ENCODE data around the gene KTN1.

Gene KTN1

DNA sequence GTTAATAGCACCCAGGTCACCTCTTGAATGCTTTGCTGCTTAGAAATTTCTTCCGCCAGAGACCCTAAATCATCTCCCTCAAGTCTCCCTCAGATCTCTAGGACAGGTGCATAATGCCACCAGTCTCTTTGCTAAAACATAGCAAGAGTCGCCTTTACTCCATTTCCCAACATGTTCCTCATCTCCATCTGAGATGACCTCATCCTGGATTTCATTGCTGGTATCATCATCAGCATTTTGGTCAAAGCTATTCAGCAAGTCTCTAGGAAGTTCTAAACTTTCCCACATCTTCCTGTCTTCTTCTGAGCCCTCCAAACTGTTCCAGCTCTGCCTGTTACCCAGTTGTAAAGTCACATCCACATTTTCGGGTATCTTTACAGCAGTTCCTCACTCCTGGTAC lies 41.0 kb downstream of the KTN1 start:
- H3K4me3 ChIP-seq (ENCODE audit: low read depth, low read length): no peak overlapping the region
- no peak for DNase-seq (ENCODE audit: low read depth)
- TF ChIP-seq CTCF (IDR thresholded peaks at IDR 0.05; ENCODE audit: control insufficient read depth, extremely low read depth, insufficient read depth): no peak

- H3K4me3 ChIP-seq (ENCODE audit: low read depth, low read length): no peak overlapping the region
- no peak for TF ChIP-seq CTCF (IDR thresholded peaks at IDR 0.05; ENCODE audit: control insufficient read depth, extremely low read depth, insufficient read depth)
- no peak for DNase-seq (ENCODE audit: low read depth)
These were observed 41.4 kb downstream of the KTN1 start for GRCh38 chr14:55621391-55621790.

DNA sequence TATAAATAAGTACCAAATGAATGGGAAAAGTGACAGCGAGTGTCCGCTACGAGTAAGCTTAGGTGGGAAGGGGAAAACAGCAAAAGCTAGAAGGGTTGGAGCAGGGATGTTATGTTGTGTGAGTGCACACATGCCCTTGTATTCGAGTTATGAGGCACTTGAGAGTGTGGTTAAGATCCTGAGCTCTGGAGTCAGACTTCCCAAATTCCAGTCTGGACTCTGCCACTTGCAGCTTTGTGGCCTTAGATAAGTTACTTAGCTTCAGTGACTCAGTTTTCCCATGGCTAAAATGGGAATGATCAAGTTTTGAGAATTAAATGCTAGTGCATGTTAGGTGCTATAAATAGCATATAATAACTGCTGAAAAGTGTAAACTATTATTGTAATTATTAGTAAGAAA lies 44.9 kb downstream of the KTN1 start:
- H3K4me3 ChIP-seq (ENCODE audit: low read depth, low read length): no peak overlapping the region
- DNase-seq (ENCODE audit: low read depth): no peak
- TF ChIP-seq CTCF (IDR thresholded peaks at IDR 0.05; ENCODE audit: control insufficient read depth, extremely low read depth, insufficient read depth): no peak

DNA sequence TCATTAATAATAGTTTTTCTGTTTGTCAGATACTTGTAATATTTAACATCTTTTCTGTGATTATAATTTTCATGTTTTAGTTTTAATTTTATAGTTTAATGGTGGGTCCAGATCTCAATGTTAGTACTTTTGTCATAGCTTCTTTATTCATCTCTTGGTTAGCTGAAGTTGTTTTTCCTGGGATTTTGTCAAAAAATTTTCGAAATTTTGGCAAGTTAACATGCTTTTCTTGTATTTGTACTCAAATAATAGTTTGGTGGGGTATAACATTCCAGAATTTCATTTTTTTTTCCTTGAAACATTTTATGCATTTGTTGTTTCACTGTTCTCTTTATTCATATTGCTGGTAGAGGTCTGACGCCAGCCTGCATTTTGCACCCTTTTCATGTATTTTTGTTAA lies 45.5 kb downstream of the KTN1 start:
- TF ChIP-seq CTCF (IDR thresholded peaks at IDR 0.05; ENCODE audit: control insufficient read depth, extremely low read depth, insufficient read depth): no peak
- no peak for DNase-seq (ENCODE audit: low read depth)
- no peak overlapping the region for H3K4me3 ChIP-seq (ENCODE audit: low read depth, low read length)

- no peak for DNase-seq (ENCODE audit: low read depth)
- H3K4me3 ChIP-seq (ENCODE audit: low read depth, low read length): no peak overlapping the region
- TF ChIP-seq CTCF (IDR thresholded peaks at IDR 0.05; ENCODE audit: control insufficient read depth, extremely low read depth, insufficient read depth): no peak
These were observed 46.1 kb downstream of the KTN1 start for GRCh38 chr14:55626131-55626530.

DNA sequence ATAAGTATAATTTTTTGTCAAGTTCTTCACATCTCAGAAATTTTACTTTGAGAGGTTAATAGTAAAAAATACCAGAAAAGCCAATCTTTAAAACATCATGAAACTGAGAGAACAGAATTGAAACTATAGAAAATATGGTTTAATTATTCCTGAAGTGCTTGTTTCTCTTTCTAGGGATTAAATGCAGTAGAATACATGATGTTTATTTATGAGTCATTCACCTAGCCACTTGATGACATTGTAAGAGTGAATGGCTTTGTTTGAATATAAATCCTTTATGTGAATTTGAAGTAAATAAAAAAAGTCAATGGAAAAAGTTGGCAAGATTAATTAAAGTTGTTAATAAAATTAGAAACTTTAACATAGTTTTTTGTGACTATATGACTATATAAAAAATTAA lies 48.4 kb downstream of the KTN1 start:
- TF ChIP-seq CTCF (IDR thresholded peaks at IDR 0.05; ENCODE audit: control insufficient read depth, extremely low read depth, insufficient read depth): no peak
- no peak for DNase-seq (ENCODE audit: low read depth)
- H3K4me3 ChIP-seq (ENCODE audit: low read depth, low read length): no peak overlapping the region

GRCh38 chr14:55638665-55639064 lies 58.7 kb downstream of the KTN1 start:
- DNase-seq (ENCODE audit: low read depth): no peak
- TF ChIP-seq CTCF (IDR thresholded peaks at IDR 0.05; ENCODE audit: control insufficient read depth, extremely low read depth, insufficient read depth): no peak
- no peak overlapping the region for H3K4me3 ChIP-seq (ENCODE audit: low read depth, low read length)

All from LNCaP clone FGC (cell line).